ENCODE measurements around the gene FIGLA. TPM values are rescaled to one million over a fixed set of nuclear protein-coding genes. Genes with fewer than 3 reads are reported as not detected.

FIGLA gene
- total RNA-seq, 1 donor from 2014 or later = not detected

GRCh38 chr2:70785137-70785911 lies 5.1 kb downstream of the FIGLA start:
- H3K4me3 ChIP-seq (ENCODE audit: low read depth, low read length) = no peak overlapping the region
- no peak for DNase-seq (ENCODE audit: low read depth)
- TF ChIP-seq, protein P1, sequence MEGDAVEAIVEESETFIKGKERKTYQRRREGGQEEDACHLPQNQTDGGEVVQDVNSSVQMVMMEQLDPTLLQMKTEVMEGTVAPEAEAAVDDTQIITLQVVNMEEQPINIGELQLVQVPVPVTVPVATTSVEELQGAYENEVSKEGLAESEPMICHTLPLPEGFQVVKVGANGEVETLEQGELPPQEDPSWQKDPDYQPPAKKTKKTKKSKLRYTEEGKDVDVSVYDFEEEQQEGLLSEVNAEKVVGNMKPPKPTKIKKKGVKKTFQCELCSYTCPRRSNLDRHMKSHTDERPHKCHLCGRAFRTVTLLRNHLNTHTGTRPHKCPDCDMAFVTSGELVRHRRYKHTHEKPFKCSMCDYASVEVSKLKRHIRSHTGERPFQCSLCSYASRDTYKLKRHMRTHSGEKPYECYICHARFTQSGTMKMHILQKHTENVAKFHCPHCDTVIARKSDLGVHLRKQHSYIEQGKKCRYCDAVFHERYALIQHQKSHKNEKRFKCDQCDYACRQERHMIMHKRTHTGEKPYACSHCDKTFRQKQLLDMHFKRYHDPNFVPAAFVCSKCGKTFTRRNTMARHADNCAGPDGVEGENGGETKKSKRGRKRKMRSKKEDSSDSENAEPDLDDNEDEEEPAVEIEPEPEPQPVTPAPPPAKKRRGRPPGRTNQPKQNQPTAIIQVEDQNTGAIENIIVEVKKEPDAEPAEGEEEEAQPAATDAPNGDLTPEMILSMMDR (conservative IDR thresholded peaks at IDR 0.05; ENCODE audit: low read depth, low read length) = peak; percentile 75

- H3K4me3 ChIP-seq (ENCODE audit: low read depth, low read length) = no peak overlapping the region
- TF ChIP-seq, protein P1 (conservative IDR thresholded peaks at IDR 0.05; ENCODE audit: low read depth, low read length) = no peak
- DNase-seq (ENCODE audit: low read depth) = no peak
Measured at GRCh38 chr2:70784320-70784719, 6.1 kb downstream of the FIGLA start.

- DNase-seq (ENCODE audit: low read depth) = no peak
- no peak overlapping the region for H3K4me3 ChIP-seq (ENCODE audit: low read depth, low read length)
- TF ChIP-seq, protein P1 (conservative IDR thresholded peaks at IDR 0.05; ENCODE audit: low read depth, low read length) = no peak
Measured at GRCh38 chr2:70779911-70780545, 10.4 kb downstream of the FIGLA start.

DNA sequence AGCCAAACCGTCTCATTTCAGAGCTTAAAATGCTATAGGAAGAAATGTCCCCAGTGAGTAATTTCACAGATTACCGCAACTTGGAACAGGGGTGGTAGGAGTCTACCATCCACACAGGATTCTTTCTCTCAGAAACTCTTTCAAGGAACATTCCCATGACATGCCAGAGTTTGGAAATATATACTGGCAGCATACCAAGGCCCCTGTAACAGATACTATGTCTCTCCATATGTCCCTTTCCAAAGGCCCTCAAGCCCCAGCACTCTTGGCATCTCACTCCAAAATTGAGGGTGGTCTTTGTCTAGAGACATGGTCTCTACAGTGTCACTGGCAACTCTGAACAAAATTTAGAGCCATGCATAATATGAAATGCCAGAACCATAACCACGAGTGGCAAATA lies 11.0 kb downstream of the FIGLA start:
- TF ChIP-seq, protein P1 (conservative IDR thresholded peaks at IDR 0.05; ENCODE audit: low read depth, low read length) = no peak
- DNase-seq (ENCODE audit: low read depth) = no peak
- H3K4me3 ChIP-seq (ENCODE audit: low read depth, low read length) = no peak overlapping the region

DNA sequence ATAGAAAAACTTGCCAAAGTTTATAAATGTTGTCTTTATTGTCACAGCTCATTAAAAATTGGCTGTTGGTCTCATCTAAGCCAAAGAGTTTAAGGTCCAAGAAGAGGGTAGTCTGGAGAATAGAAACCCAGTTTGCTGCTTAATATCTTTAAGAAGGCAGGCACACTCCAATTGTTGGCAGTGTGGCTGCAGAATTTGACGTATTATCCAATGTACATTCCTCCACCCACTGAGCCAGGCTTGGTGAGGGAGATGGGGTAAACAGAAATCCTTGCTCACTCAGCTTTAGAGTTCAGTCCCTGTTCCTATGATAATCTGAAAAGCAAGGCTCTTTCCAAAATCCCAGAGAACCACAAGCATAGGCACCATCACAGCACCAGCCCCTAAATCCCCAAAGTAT lies 11.8 kb downstream of the FIGLA start:
- TF ChIP-seq, protein P1 (conservative IDR thresholded peaks at IDR 0.05; ENCODE audit: low read depth, low read length) = no peak
- DNase-seq (ENCODE audit: low read depth) = no peak

DNA sequence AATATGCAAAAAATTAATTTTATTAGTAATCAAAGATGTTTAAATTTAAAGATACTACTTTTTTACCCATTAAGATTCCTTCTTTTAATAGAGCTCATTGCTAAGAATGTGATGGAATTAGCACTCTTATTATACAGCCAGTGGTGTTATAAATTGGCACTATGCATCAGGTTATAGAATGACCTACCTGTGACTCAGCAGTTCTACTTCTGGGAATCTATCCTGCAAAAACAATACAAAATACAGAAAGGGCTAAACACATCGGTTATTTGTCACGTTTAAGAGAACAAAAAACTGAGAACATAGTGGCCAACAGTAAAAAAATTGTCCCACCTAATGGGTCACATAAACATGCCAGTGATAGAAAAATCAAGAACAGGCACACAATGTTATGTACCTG lies 13.0 kb downstream of the FIGLA start:
- DNase-seq (ENCODE audit: low read depth) = no peak
- TF ChIP-seq, protein P1 (conservative IDR thresholded peaks at IDR 0.05; ENCODE audit: low read depth, low read length) = no peak
- H3K4me3 ChIP-seq (ENCODE audit: low read depth, low read length) = no peak overlapping the region

More for the DNA sequence above, 11.8 kb downstream of the FIGLA start:
- H3K4me3 ChIP-seq (ENCODE audit: low read depth, low read length) = no peak overlapping the region

All from epithelial cell of proximal tubule (primary cell).